GM23338 (cell line): Measurements from ENCODE around the gene FAM234A. TPM values are rescaled to one million over a fixed set of nuclear protein-coding genes. Genes with fewer than 3 reads are reported as not detected.

Experiments
- ATAC-seq: fragments of 200-7000 bp; cut with Tn5 transposase; 3 replicates; pipeline ENCODE4 v1.9.1; 2020
- DNase-seq: peaks from one replicate; pipeline ENCODE4 v3.0.0-alpha.2; 2015; ENCODE audit warnings: low spot score
- H2AFZ ChIP-seq: fragments of 200-600 bp; sonication (generic); 2 replicates; pipeline ENCODE4 v1.8.0; 2016; ENCODE audit warnings: antibody characterized with exemption, mild to moderate bottlenecking, moderate library complexity
- H3F3A ChIP-seq: fragments of 200-600 bp; sonication (generic); replicated peaks from 2 replicates; pipeline ENCODE4 v1.8.0; 2017; ENCODE audit warnings: antibody characterized with exemption, mixed run types, low read depth
- H3K27ac ChIP-seq: fragments of 200-600 bp; sonication (generic); 2 replicates; pipeline ENCODE4 v1.6.1; 2016; ENCODE audit warnings: low read depth
- H3K27me3 ChIP-seq: fragments of 200-600 bp; sonication (generic); 2 replicates; pipeline ENCODE4 v1.8.0; 2016; ENCODE audit warnings: mild to moderate bottlenecking, mixed run types, moderate library complexity; ENCODE audit not compliant: insufficient read depth
- H3K36me3 ChIP-seq: fragments of 200-600 bp; sonication (generic); 2 replicates; pipeline ENCODE4 v1.8.0; 2016; ENCODE audit warnings: mild to moderate bottlenecking; ENCODE audit not compliant: insufficient read depth
- H3K4me1 ChIP-seq: fragments of 200-600 bp; sonication (generic); 2 replicates; pipeline ENCODE4 v1.8.0; 2016; ENCODE audit warnings: mild to moderate bottlenecking, moderate library complexity; ENCODE audit not compliant: insufficient read depth
- H3K4me2 ChIP-seq: fragments of 200-600 bp; sonication (generic); 2 replicates; pipeline ENCODE4 v1.7.1; 2017; ENCODE audit warnings: mixed run types
- H3K4me3 ChIP-seq: fragments of 200-600 bp; sonication (generic); 2 replicates; pipeline ENCODE4 v1.6.1; 2016; ENCODE audit warnings: mixed run types
- H3K79me2 ChIP-seq: fragments of 200-600 bp; sonication (generic); replicated peaks from 2 replicates; pipeline ENCODE4 v1.8.0; 2017; ENCODE audit warnings: mild to moderate bottlenecking; ENCODE audit not compliant: insufficient read depth
- H3K9me2 ChIP-seq: fragments of 200-600 bp; sonication (generic); 2 replicates; pipeline ENCODE4 v1.8.0; 2017; ENCODE audit not compliant: insufficient read depth
- H4K20me1 ChIP-seq: fragments of 200-600 bp; sonication (generic); replicated peaks from 2 replicates; pipeline ENCODE4 v1.8.0; 2017; ENCODE audit warnings: mild to moderate bottlenecking; ENCODE audit not compliant: insufficient read depth
- H3K27ac Mint-ChIP-seq: 2 replicates; pipeline ENCODE4 v1.8.0; 2020; ENCODE audit warnings: inconsistent platforms, mild to moderate bottlenecking, moderate library complexity, mixed read lengths
- H3K27me3 Mint-ChIP-seq: 3 replicates; pipeline ENCODE4 v1.8.0; 2022; ENCODE audit warnings: low read depth, mild to moderate bottlenecking, moderate library complexity, mixed read lengths, inconsistent platforms; ENCODE audit not compliant: insufficient read depth, poor library complexity
- H3K36me3 Mint-ChIP-seq: 3 replicates; pipeline ENCODE4 v1.8.0; 2021; ENCODE audit warnings: low read depth, mild to moderate bottlenecking, inconsistent platforms, moderate library complexity, mixed read lengths
- H3K4me1 Mint-ChIP-seq: 3 replicates; pipeline ENCODE4 v1.8.0; 2020; ENCODE audit warnings: mild to moderate bottlenecking, inconsistent platforms, mixed read lengths
- H3K4me3 Mint-ChIP-seq: 3 replicates; pipeline ENCODE4 v1.8.0; 2021; ENCODE audit warnings: moderate library complexity, mild to moderate bottlenecking, inconsistent platforms, mixed read lengths
- H3K9me3 Mint-ChIP-seq: 3 replicates; pipeline ENCODE4 v1.8.0; 2020; ENCODE audit warnings: moderate library complexity, mild to moderate bottlenecking, inconsistent platforms, mixed read lengths
- CTCF ChIP-seq, 2 experiments: fragments of 200-600 bp in 1 of 2; sonication (generic) in 1 of 2; conservative IDR thresholded peaks; 2 replicates each; pipeline versions ENCODE4 v1.5.1 to v1.6.1; 2016 to 2017; ENCODE audit warnings: antibody characterized with exemption in 2 of 2, low read depth in 2 of 2, mild to moderate bottlenecking in 2 of 2, moderate library complexity in 1 of 2
- ETS1 ChIP-seq: IDR thresholded peaks from 2 replicates; pipeline ENCODE4 v1.6.1; 2016; ENCODE audit warnings: antibody characterized with exemption
- EZH2phosphoT487 ChIP-seq: fragments of 200-600 bp; sonication (generic); IDR thresholded peaks from one replicate; pipeline ENCODE4 v1.8.1; 2018; ENCODE audit warnings: antibody characterized with exemption; ENCODE audit not compliant: unreplicated experiment
- POLR2AphosphoS5 ChIP-seq: IDR thresholded peaks from 2 replicates; pipeline ENCODE4 v1.6.1; 2016; ENCODE audit warnings: antibody characterized with exemption, low read depth
- STAT1 ChIP-seq: IDR thresholded peaks from one replicate; pipeline ENCODE4 v1.6.1; 2016; ENCODE audit warnings: antibody characterized with exemption; ENCODE audit not compliant: unreplicated experiment
- ZNF114 ChIP-seq: fragments of 250-450 bp; sonication (Bioruptor Pico); IDR thresholded peaks from 2 replicates; pipeline ENCODE4 v1.5.0; 2020; ENCODE audit warnings: mild to moderate bottlenecking, moderate library complexity
- ZNF331 ChIP-seq: fragments of 250-450 bp; sonication (Bioruptor Pico); IDR thresholded peaks from 2 replicates; pipeline ENCODE4 v1.5.0; 2020; ENCODE audit warnings: low read depth, mild to moderate bottlenecking, moderate library complexity
- ZNF462 ChIP-seq: fragments of 250-450 bp; sonication (Bioruptor Pico); IDR thresholded peaks from 2 replicates; pipeline ENCODE4 v1.5.0; 2020; ENCODE audit warnings: mild to moderate bottlenecking, moderate library complexity
- polyA plus RNA-seq: library from polyadenylated mRNA; unstranded; fragments of >200 nt; fragmentation: Nextera tagmentation; extraction: Ambion mirVana; gene quantifications from 2 replicates; pipeline ENCODE4 v1.2.1, GENCODE V29; 2016
- total RNA-seq: library from RNA; depleted of rRNA; stranded (reverse); fragments of >200 nt; shearing (Covaris generic); gene quantifications from 2 replicates; pipeline ENCODE4 v1.2.3, GENCODE V29; 2014

FAM234A gene
- total and polyA plus RNA-seq, 2 experiments from 2014 or later: 41.9 to 128 TPM

GRCh38 chr16:252366-253337 is 18.0 kb downstream of the FAM234A start (continued):
- no peak for TF ChIP-seq ZNF462 (CRISPR knock-in tag)
- TF ChIP-seq POLR2AphosphoS5: no peak

- Histone ChIP-seq H3K27me3 (no peaks in the 10 kb centered on the region), H3K27ac (no peak overlapping the region), H3K4me1 (no peaks in the 10 kb centered on the region), H3K4me3 (no peak overlapping the region), H3F3A (no peaks in the 10 kb centered on the region), H3K9me2 (no peaks in the 10 kb centered on the region), H3K36me3 (no peaks in the 10 kb centered on the region; the same call in 1 of the 2 replicates), H2AFZ (no peak overlapping the region), H4K20me1 (peaks cover 4% of the 10 kb centered on the region), H3K4me2 (no peak overlapping the region), H3K79me2 (no peaks in the 10 kb centered on the region)
- H3K9me3 Mint-ChIP-seq: no peaks in the 10 kb centered on the region
- no peak overlapping the region for H3K4me3 Mint-ChIP-seq
- peaks cover 4% of the 10 kb centered on the region; the same call in 2 of the 3 replicates for H3K4me1 Mint-ChIP-seq
- H3K27ac Mint-ChIP-seq: no peak overlapping the region
- peaks cover 7% of the 10 kb centered on the region for H3K27me3 Mint-ChIP-seq
- ATAC-seq: no peak
- peaks cover 37% of the 10 kb centered on the region; the same call in 2 of the 3 replicates for H3K36me3 Mint-ChIP-seq
- TF ChIP-seq CTCF (conservative IDR thresholded peaks at IDR 0.05; ENCODE audit: low read depth in 2 of 2) (no peak), ZNF331 (CRISPR knock-in tag) (no peak), ETS1 (no peak), EZH2phosphoT487 (no peak), ZNF114 (CRISPR knock-in tag) (no peak), STAT1 (no peak)
- no peak for DNase-seq
Measured at GRCh38 chr16:253833-254232, 19.2 kb downstream of the FAM234A start.
